AG10803 (cell line): ENCODE results near the gene IGF2.

Experiments used
- DNase-seq: peaks from one replicate; pipeline ENCODE4 v3.0.0; 2010; ENCODE audit warnings: low read depth
- H3K4me3 ChIP-seq: 2 replicates; pipeline ENCODE4 v1.5.1; 2011; ENCODE audit warnings: mild to moderate bottlenecking, low read length, control low read depth
- CTCF ChIP-seq: conservative IDR thresholded peaks from 2 replicates; pipeline ENCODE4 v1.5.1; 2011; ENCODE audit warnings: mild to moderate bottlenecking, low read length, control low read depth, inconsistent platforms

The IGF2 gene

DNA sequence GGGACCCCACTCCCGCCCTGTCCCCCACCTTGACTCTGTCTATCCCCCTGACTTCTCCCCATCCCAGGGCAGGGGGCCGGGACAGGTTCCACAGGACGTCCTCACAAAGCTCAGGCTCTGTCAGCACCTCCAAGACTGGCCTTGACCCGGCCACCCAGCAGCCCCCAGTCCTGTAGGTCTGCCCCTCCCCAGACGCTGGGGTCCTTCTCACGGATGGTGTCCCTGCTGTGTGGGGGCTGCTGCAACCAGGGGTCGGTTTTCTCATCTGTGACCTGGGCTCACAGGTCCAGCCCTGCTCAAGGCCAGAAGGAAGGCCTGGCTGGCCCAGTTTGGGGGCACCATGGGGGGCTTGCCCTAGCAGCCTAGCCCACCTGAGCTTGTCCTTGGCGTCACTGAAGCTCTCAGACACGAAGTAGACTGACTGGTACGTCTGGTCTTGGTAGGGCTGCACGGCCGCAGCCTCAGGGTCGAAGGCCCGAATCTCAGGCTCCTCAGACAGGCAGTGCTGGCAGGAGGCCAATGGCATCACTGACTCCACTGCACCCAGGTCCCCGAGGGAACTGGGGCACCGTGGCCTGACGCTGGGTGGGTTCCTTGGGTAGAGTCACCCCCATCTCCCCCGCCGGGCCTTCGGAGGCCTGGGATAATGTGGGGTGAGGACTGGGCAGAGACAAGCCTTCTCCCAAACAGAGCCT, 25.8 kb upstream of the IGF2 start:
- no peak for DNase-seq
- TF ChIP-seq CTCF: no peak
- H3K4me3 ChIP-seq: no peak overlapping the region

GRCh38 chr11:2164081-2164480, 24.9 kb upstream of the IGF2 start:
- no peak for DNase-seq
- no peak overlapping the region for H3K4me3 ChIP-seq
- TF ChIP-seq CTCF: no peak

DNA sequence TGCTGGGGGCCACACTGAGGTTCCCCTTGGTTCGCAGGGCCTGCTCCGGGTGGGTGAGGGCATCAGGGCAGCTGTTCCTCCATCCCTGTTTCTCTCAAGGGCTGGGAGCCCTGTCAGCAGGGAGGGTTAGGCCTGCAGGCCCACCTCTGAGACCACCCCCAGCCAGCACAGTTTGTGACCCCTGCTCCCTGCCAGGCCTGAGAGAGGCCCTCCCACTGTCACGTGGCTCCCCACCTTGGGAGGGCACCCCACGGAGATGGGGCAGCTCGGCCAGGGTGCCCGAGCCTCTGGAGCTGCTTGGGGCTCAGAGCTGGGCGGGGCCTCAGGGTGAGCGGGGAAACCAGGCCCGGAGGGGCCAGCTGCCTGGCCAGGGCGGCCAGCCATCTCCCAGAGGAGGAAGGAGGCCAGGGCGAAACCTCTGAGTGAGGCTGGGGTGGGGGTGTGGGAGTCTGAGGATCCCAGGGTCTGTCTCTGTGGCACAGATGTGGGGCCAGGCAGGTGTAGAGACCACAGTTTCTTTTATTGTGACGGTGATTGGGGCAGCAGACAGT, 24.3 kb upstream of the IGF2 start:
- no peak for DNase-seq
- TF ChIP-seq CTCF: no peak

DNA sequence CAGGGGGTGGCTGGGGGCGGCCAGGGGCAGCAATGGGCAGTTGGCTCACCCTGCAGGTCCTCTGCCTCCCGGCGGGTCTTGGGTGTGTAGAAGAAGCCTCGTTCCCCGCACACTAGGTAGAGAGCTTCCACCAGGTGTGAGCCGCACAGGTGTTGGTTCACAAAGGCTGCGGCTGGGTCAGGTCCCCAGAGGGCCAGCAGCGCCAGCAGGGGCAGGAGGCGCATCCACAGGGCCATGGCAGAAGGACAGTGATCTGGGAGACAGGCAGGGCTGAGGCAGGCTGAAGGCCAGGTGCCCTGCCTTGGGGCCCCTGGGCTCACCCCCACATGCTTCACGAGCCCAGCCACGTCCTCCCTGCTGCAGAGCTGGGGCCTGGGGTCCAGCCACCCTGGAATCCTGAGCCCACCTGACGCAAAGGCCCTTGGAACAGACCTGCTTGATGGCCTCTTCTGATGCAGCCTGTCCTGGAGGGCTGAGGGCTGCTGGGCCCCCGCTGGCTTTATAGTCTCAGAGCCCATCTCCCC, 21.6 kb upstream of the IGF2 start, which contains the start of gene INS:
Gene INS (minus strand): TSS at position 474 of the 524 bp plus-strand sequence. CDS start 238 bp downstream, at position 236.
- no peak within 1 kb of the TSS for H3K4me3 ChIP-seq
- TF ChIP-seq CTCF: no peak
- no peak for DNase-seq

More for the DNA sequence above, 24.3 kb upstream of the IGF2 start:
- no peak overlapping the region for H3K4me3 ChIP-seq

GRCh38 chr11:2159536-2160413, 20.6 kb upstream of the IGF2 start:
- TF ChIP-seq CTCF: no peak
- DNase-seq: no peak
- H3K4me3 ChIP-seq: no peak overlapping the region

DNA sequence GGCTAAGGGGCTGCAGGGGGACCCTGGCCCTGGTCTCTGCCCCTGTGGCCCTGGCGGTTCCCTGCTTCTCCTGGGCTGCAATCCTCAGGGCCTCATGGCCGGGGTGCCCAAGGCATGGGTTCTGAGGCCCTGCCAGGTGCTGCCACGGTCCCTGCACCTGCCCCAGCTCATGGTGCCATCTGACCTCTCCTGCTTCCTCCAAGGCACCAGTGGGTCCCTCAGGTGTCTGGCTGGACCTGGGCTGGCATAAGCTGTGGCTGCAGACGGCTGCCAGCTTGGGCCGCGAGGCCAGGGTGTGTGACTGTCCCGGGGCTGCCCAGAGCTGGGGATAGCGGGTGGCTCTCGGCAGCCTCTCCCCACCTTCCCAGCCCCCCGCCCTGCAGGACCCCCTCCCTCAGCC, 19.8 kb upstream of the IGF2 start:
- TF ChIP-seq CTCF: no peak
- H3K4me3 ChIP-seq: no peak overlapping the region
- no peak for DNase-seq
